ENCODE measurements around the gene PANX1.

DNA sequence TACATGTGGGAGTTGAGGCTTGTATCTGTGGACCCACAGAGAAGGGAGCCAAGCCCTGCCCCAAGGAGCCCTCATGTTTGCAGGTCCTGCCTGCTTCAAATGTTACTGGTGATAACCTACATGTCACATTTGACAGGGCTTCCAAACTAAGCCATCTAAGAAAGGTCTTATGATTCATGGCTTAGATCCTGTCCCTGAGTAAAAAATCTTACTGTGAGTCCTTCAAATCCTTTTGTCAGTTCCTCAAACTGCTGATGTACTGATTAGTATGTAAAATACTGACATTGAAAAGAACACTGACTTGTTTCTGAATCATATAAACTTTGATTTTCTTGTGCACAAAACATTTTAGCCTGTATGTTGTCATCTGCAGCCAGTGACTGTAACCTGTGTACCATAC lies 1.0 kb upstream of the PANX1 start:
- TF ChIP-seq CTCF (IDR thresholded peaks at IDR 0.05; ENCODE audit: low read depth, low read length, poor library complexity, severe bottlenecking) (no peak), EZH2phosphoT487 (IDR thresholded peaks at IDR 0.05; ENCODE audit: borderline replicate concordance, low read length) (no peak)

Data from DOHH2 (cell line).